ENCODE results near the gene TCF20. TPM values are rescaled to one million over a fixed set of nuclear protein-coding genes. Genes with fewer than 3 reads are reported as not detected.
A peak's percentile ranks its signal among the peaks of the same experiment; 100 is the strongest.

The TCF20 gene
- total RNA-seq, 4 donors from 2014 or later = 26.0 to 47.9 (median 41.8) TPM

GRCh38 chr22:42298746-42299145, 28.3 kb upstream of the TCF20 start:
- ATAC-seq = no peak
- Histone ChIP-seq H3K27ac (no peak overlapping the region), H3K27me3 (no peaks in the 10 kb centered on the region), H3K4me1 (peaks cover 0 to 34% (median 3%) of the 10 kb centered on the region in 3 donors), H3K4me3 (no peak overlapping the region), H3K9me3 (no peaks in the 10 kb centered on the region), H3K36me3 (no peaks in the 10 kb centered on the region)
- TF ChIP-seq CTCF (IDR thresholded peaks at IDR 0.05) (no peak), POLR2AphosphoS5 (IDR thresholded peaks at IDR 0.05) (no peak), EP300 (IDR thresholded peaks at IDR 0.05) (no peak), POLR2A (IDR thresholded peaks at IDR 0.05) (no peak)
- 100% methylated on average over 1 of the region's 8 CpGs; no CpG with 5 or more reads in 1 of the 2 donors for WGBS, 2 donors (ENCODE audit: low coverage in 1 of 2)

- H3K36me3 ChIP-seq = no peaks in the 10 kb centered on the region
- peaks cover 0 to 34% (median 3%) of the 10 kb centered on the region in 3 donors for H3K4me1 ChIP-seq
- no peak for ATAC-seq
- H3K27me3 ChIP-seq = no peaks in the 10 kb centered on the region
- TF ChIP-seq POLR2A (IDR thresholded peaks at IDR 0.05) (no peak), POLR2AphosphoS5 (IDR thresholded peaks at IDR 0.05) (no peak), CTCF (IDR thresholded peaks at IDR 0.05) (no peak), EP300 (IDR thresholded peaks at IDR 0.05) (no peak)
- no peaks in the 10 kb centered on the region for H3K9me3 ChIP-seq
- WGBS, 2 donors (ENCODE audit: low coverage in 1 of 2) = no CpG with 5 or more reads among the region's 2 CpGs
- no peak overlapping the region for H3K27ac ChIP-seq
- H3K4me3 ChIP-seq = no peak overlapping the region
These were observed 27.3 kb upstream of the TCF20 start for GRCh38 chr22:42297778-42298177.

GRCh38 chr22:42296883-42297282, 26.4 kb upstream of the TCF20 start:
- TF ChIP-seq EP300 (IDR thresholded peaks at IDR 0.05) = no peak
- TF ChIP-seq CTCF (IDR thresholded peaks at IDR 0.05) = no peak
- no peak for TF ChIP-seq POLR2AphosphoS5 (IDR thresholded peaks at IDR 0.05)
- TF ChIP-seq POLR2A (IDR thresholded peaks at IDR 0.05) = no peak
- no peak for ATAC-seq

DNA sequence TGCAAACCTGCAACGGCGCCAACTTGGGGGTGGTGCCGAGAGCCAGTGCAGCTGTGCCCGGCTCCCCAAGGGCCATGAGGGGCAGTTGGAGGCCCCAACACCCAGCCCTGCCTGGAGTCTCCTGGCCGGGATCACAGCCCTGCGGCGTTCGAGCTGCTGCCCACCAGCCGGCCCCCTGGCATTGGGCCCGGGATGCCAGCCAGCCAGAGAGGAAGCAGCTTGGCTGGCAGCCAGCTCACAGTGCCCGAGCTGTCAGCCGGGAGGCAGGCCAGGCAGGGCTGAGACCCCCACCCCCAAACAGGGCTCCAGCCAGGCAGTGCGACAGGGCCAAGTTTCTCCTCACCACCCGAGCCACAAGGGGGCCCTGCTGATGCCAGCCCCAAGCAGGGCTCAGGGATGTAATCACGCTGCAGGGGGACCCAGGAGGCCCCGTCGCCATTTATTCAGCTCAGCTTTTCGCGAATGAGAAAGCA, 26.0 kb upstream of the TCF20 start:
- peaks cover 0 to 33% (median 3%) of the 10 kb centered on the region in 3 donors for H3K4me1 ChIP-seq
- no peak for TF ChIP-seq EP300 (IDR thresholded peaks at IDR 0.05)
- TF ChIP-seq CTCF (IDR thresholded peaks at IDR 0.05) = peak in 1 of 4 experiments; percentile 41
- no peak for TF ChIP-seq POLR2A (IDR thresholded peaks at IDR 0.05)
- no peaks in the 10 kb centered on the region for H3K9me3 ChIP-seq
- no peak overlapping the region for H3K4me3 ChIP-seq
- H3K27ac ChIP-seq = no peak overlapping the region
- ATAC-seq = no peak
- no peaks in the 10 kb centered on the region for H3K27me3 ChIP-seq
- 20% methylated on average over 5 of the region's 19 CpGs; no CpG with 5 or more reads in 1 of the 2 donors for WGBS, 2 donors (ENCODE audit: low coverage in 1 of 2)
- no peaks in the 10 kb centered on the region for H3K36me3 ChIP-seq

More at GRCh38 chr22:42296883-42297282, 26.4 kb upstream of the TCF20 start:
- no peaks in the 10 kb centered on the region for H3K9me3 ChIP-seq
- WGBS, 2 donors (ENCODE audit: low coverage in 1 of 2) = 90 to 100% methylated on average over 1 to 2 of the region's 3 CpGs
- H3K27me3 ChIP-seq = no peaks in the 10 kb centered on the region
- H3K4me1 ChIP-seq = peaks cover 0 to 34% (median 3%) of the 10 kb centered on the region in 3 donors
- no peaks in the 10 kb centered on the region for H3K36me3 ChIP-seq
- no peak overlapping the region for H3K4me3 ChIP-seq
- no peak overlapping the region for H3K27ac ChIP-seq

Data from gastroesophageal sphincter (tissue), 4 donors.